ENCODE results near the gene PAMR1. TPM values are rescaled to one million over a fixed set of nuclear protein-coding genes. Genes with fewer than 3 reads are reported as not detected.

PAMR1 gene
- not detected in 5 replicates for total RNA-seq (2022; extraction: Qiagen RNA extraction; ENCODE audit: low read depth)

GRCh38 chr11:35525501-35526175 is at the start of gene PAMR1:
PAMR1 (minus strand) TSS chr11:35525616; CDS start chr11:35525585, 31 bp downstream.

GRCh38 chr11:35419184-35419829 is 106.1 kb downstream of the PAMR1 start, which contains the start of gene SLC1A2:
SLC1A2 (minus strand) TSS chr11:35419558; CDS start chr11:35418966, 592 bp downstream.

Other genes with a start within 250 kb of the PAMR1 start
- gene SLC1A2, start 106.1 kb downstream of the PAMR1 start, total RNA-seq (2022; extraction: Qiagen RNA extraction; ENCODE audit: low read depth), result 0.05 to 0.32 TPM (median 0.09 TPM) in 4 of 5 replicates, not detected in the other
- 27.0 to 42.8 TPM (median 39.8 TPM) in 5 replicates for gene FJX1, start 92.8 kb upstream of the PAMR1 start, total RNA-seq (2022; extraction: Qiagen RNA extraction; ENCODE audit: low read depth)
- gene TRIM44, start 137.2 kb upstream of the PAMR1 start, total RNA-seq (2022; extraction: Qiagen RNA extraction; ENCODE audit: low read depth), result 16.5 to 30.6 TPM (median 22.8 TPM) in 5 replicates